A673 (cell line): Measurements from ENCODE around the gene SLC25A21.

Source experiments
- EZH2 ChIP-seq: fragments of 200-600 bp; sonication (generic); IDR thresholded peaks from 2 replicates; pipeline ENCODE4 v1.6.1; 2017; ENCODE audit warnings: borderline replicate concordance, low read depth, mild to moderate bottlenecking, mixed read lengths, antibody characterized with exemption, low read length; ENCODE audit not compliant: poor library complexity, severe bottlenecking
- TF ChIP-seq, protein P1 (sequence below): fragments of 300-800, 200-600 bp; sonication (generic); conservative IDR thresholded peaks from 2 replicates; pipeline ENCODE4 v1.5.1; 2017; ENCODE audit warnings: low read depth, mild to moderate bottlenecking, antibody characterized with exemption, low read length, moderate library complexity, mixed read lengths

DNA sequence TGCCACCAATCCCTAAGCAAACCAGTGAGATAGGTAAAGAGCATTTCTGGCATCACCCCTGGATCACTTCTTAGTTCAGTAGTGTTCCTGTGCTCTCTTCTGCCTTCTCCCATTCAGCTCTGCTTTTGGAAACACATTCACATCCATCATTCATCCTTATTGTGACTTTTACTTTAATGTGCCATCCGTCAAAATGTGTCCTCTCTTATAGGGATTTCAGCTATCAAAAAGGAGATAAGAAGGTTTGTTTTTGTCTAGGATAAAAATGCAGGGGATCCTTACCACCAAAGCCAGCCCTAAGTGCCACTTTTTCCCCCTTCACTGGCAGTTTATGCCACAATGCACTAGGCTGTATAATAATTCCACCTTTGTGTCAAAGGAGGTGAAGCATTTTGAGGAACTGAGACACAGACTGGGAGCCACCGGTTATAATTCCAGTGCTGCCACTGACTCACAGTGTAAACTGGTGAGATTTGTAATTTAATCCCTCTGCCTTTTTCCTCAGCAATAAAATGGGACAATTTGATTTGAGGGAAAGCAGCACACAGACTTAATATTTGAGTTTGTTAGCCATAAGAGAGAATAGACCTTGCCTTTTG, 352.2 kb downstream of the SLC25A21 start:
- TF ChIP-seq, protein P1, sequence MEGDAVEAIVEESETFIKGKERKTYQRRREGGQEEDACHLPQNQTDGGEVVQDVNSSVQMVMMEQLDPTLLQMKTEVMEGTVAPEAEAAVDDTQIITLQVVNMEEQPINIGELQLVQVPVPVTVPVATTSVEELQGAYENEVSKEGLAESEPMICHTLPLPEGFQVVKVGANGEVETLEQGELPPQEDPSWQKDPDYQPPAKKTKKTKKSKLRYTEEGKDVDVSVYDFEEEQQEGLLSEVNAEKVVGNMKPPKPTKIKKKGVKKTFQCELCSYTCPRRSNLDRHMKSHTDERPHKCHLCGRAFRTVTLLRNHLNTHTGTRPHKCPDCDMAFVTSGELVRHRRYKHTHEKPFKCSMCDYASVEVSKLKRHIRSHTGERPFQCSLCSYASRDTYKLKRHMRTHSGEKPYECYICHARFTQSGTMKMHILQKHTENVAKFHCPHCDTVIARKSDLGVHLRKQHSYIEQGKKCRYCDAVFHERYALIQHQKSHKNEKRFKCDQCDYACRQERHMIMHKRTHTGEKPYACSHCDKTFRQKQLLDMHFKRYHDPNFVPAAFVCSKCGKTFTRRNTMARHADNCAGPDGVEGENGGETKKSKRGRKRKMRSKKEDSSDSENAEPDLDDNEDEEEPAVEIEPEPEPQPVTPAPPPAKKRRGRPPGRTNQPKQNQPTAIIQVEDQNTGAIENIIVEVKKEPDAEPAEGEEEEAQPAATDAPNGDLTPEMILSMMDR: no peak
- no peak for TF ChIP-seq EZH2
